ENCODE data around the gene RRAD. TPM values are rescaled to one million over a fixed set of nuclear protein-coding genes. Genes with fewer than 3 reads are reported as not detected.

Gene RRAD
- polyA plus RNA-seq, 2 donors = 93.6 to 125 TPM

DNA sequence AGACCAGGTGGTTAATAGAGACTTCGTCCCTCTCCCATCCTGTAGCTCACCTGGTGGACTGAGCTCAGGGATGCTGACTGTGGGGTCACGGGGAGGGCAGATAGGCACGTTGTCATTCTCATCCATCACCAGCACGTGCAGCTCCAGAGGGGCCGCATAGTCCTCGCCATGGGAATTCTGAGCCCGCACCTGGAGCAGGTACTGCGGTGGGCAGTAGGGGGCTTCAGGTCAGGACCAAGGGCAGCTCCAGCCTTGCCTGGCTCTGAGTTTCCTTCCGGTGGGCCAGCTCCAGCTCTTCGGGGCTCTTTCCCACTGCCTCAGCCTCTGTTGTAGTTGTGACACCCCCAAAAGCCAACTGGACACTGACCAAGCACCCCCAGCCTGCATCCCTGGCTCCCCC lies 12.3 kb downstream of the RRAD start:
- peaks cover 0 to 2% of the 10 kb centered on the region in 2 donors for H3K9me3 ChIP-seq (ENCODE audit: control insufficient read depth in 2 of 2, insufficient read depth in 1 of 2, low read depth in 1 of 2, low read length in 1 of 2)
- WGBS, 2 donors = 59 to 65% methylated on average over 10 of the region's 10 CpGs
- H3K4me1 ChIP-seq (ENCODE audit: control insufficient read depth in 2 of 2, insufficient read depth in 2 of 2, low read length in 1 of 2) = peaks cover 2 to 7% of the 10 kb centered on the region in 2 donors
- H3K4me3 ChIP-seq (ENCODE audit: low read depth in 1 of 2, low read length in 2 of 2) = no peak overlapping the region
- no peak overlapping the region for H3K27ac ChIP-seq (ENCODE audit: low read depth in 2 of 2, low read length in 1 of 2)
- no peaks in the 10 kb centered on the region for H3K27me3 ChIP-seq (ENCODE audit: control insufficient read depth in 1 of 2, insufficient read depth in 2 of 2, low read length in 2 of 2)
- no peaks in the 10 kb centered on the region for H3K36me3 ChIP-seq (ENCODE audit: control insufficient read depth in 2 of 2, insufficient read depth in 2 of 2, low read length in 1 of 2)

DNA sequence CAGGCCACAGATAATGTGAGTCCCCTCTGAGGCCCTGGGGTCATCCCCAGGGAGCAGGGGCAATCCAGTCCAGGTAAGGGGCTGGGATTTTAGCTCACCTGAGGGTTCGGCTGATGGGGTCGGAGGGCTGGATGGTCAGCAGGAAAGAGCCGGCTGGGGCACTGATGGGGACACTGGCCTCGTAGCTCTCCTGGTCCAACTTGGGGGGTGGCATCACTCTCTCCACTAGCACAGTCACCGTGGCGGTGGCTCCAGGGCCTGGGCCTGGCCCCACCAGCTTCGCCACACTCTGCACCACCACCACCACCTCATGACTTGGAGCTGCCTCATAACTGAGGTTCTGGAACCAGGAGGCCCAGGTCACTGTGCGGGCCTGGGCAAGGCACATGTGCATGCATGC lies 13.5 kb downstream of the RRAD start:
- Histone ChIP-seq H3K27me3 (ENCODE audit: control insufficient read depth in 1 of 2, insufficient read depth in 2 of 2, low read length in 2 of 2) (no peaks in the 10 kb centered on the region), H3K4me1 (ENCODE audit: control insufficient read depth in 2 of 2, insufficient read depth in 2 of 2, low read length in 1 of 2) (peaks cover 4 to 10% of the 10 kb centered on the region in 2 donors), H3K4me3 (ENCODE audit: low read depth in 1 of 2, low read length in 2 of 2) (no peak overlapping the region), H3K9me3 (ENCODE audit: control insufficient read depth in 2 of 2, insufficient read depth in 1 of 2, low read depth in 1 of 2, low read length in 1 of 2) (peaks cover 0 to 2% of the 10 kb centered on the region in 2 donors), H3K36me3 (ENCODE audit: control insufficient read depth in 2 of 2, insufficient read depth in 2 of 2, low read length in 1 of 2) (no peaks in the 10 kb centered on the region), H3K27ac (ENCODE audit: low read depth in 2 of 2, low read length in 1 of 2) (peak overlapping the region; percentile 60 to 76)
- WGBS, 2 donors = 94 to 95% methylated on average over 8 of the region's 8 CpGs

DNA sequence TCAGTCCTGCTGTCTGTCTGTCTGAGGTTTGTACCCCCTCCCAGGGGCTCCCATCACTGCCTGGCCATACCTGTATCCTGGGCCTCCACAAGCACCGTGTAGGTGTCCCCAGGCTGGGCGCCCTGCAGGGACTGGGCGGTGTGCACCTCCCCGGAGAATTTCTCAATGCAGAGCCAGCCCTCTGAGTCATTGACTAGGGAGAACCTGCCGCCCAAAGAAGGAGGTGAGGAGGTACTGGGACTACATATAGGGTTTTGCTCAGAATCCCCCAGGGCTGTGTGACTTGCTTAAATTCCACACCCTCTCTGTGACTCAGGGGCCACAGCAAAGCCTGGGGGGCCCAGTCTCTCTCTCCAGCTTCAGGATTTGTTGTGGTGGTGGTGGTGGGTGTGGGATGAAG lies 14.2 kb downstream of the RRAD start:
- peaks cover 0 to 2% of the 10 kb centered on the region in 2 donors for H3K9me3 ChIP-seq (ENCODE audit: control insufficient read depth in 2 of 2, insufficient read depth in 1 of 2, low read depth in 1 of 2, low read length in 1 of 2)
- no peak overlapping the region for H3K4me3 ChIP-seq (ENCODE audit: low read depth in 1 of 2, low read length in 2 of 2)
- H3K36me3 ChIP-seq (ENCODE audit: control insufficient read depth in 2 of 2, insufficient read depth in 2 of 2, low read length in 1 of 2) = no peaks in the 10 kb centered on the region
- no peaks in the 10 kb centered on the region for H3K27me3 ChIP-seq (ENCODE audit: control insufficient read depth in 1 of 2, insufficient read depth in 2 of 2, low read length in 2 of 2)
- H3K27ac ChIP-seq (ENCODE audit: low read depth in 2 of 2, low read length in 1 of 2) = peak overlapping the region; percentile 60 to 76
- peaks cover 4 to 10% of the 10 kb centered on the region in 2 donors for H3K4me1 ChIP-seq (ENCODE audit: control insufficient read depth in 2 of 2, insufficient read depth in 2 of 2, low read length in 1 of 2)
- 45 to 56% methylated on average over 5 of the region's 5 CpGs for WGBS, 2 donors

DNA sequence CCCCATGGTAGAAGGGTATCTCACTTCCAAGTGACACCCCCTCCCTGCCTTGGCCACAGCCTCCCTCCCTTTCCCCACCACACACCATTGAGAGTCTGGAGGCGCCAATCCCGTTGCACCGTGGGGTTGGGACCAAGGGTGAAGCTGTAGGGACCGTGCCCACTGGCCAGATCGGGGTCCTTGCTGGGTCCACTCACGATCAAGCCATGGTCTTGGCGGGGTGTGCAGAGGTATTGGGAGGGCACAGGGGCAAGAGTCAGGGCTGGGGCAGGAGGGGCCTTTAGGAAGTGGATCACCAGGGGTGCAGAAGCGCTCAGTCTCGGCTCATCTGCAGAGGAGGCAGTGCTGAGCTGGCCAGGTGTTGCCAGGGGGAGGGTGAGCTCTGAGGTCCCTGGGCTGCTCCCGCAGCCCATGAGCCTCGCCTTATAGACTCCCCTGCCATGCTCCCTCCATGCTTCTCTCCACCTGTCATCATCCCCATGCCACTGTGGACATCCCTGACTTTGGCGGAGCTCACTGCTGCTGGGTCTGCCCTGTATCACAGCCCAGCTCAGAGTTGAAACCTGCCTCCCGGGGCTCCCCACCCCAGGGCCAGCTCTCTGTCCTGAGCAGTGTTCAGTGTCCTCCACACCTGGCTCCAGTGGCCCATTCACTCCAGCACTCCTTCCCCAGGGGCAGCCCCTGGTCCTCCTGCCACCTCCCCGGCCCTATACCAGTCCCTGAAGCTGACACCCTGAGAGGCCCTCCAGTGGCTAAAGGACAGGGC lies 15.0 kb downstream of the RRAD start:
- Histone ChIP-seq H3K4me3 (ENCODE audit: low read depth in 1 of 2, low read length in 2 of 2) (no peak overlapping the region), H3K27me3 (ENCODE audit: control insufficient read depth in 1 of 2, insufficient read depth in 2 of 2, low read length in 2 of 2) (no peaks in the 10 kb centered on the region), H3K4me1 (ENCODE audit: control insufficient read depth in 2 of 2, insufficient read depth in 2 of 2, low read length in 1 of 2) (peaks cover 4 to 17% of the 10 kb centered on the region in 2 donors), H3K36me3 (ENCODE audit: control insufficient read depth in 2 of 2, insufficient read depth in 2 of 2, low read length in 1 of 2) (no peaks in the 10 kb centered on the region), H3K9me3 (ENCODE audit: control insufficient read depth in 2 of 2, insufficient read depth in 1 of 2, low read depth in 1 of 2, low read length in 1 of 2) (peaks cover 0 to 2% of the 10 kb centered on the region in 2 donors), H3K27ac (ENCODE audit: low read depth in 2 of 2, low read length in 1 of 2) (peak overlapping the region in 1 of 2 donors; percentile 18)
- 87% methylated on average over 12 to 14 of the region's 14 CpGs for WGBS, 2 donors

DNA sequence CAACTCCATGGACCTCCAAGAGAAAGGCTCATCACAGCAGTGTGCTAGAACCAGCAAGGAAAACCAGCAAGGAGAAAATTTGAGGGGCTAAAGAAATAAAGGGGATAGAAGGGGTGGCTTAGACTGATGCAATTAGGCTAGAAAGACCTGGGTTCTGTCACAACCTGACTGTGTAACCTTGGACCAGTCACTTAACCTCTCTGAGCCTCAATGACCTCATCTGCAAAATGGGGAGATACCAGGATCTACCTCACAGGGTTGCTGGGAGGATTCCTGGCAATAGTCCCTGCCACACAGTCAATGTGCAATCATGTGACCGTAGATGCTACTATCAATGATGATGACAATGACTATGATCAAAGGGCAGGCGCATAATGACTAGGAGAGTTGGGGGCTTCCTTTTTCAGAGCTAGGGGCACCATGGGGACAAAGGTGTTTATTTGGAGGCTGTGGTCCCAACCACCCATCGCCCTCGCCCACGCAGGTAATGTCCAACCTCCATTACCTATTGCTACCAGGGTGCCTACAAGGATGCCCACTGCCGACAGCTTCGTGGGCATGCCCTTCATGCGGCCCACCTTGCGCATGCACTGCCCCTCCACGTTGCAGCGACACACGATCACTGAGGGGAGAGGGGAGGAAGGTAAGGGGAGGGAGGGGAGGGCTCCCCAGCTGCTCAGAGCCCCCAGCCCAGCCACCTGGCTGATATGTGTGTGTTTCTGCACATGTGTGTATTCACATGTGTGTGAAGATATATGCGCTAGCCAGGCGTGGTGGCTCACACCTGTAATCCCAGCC lies 16.4 kb downstream of the RRAD start:
- no peaks in the 10 kb centered on the region for H3K36me3 ChIP-seq (ENCODE audit: control insufficient read depth in 2 of 2, insufficient read depth in 2 of 2, low read length in 1 of 2)
- H3K27ac ChIP-seq (ENCODE audit: low read depth in 2 of 2, low read length in 1 of 2) = no peak overlapping the region
- 93 to 95% methylated on average over 14 of the region's 14 CpGs for WGBS, 2 donors
- no peak overlapping the region for H3K4me3 ChIP-seq (ENCODE audit: low read depth in 1 of 2, low read length in 2 of 2)
- no peaks in the 10 kb centered on the region for H3K27me3 ChIP-seq (ENCODE audit: control insufficient read depth in 1 of 2, insufficient read depth in 2 of 2, low read length in 2 of 2)
- no peaks in the 10 kb centered on the region for H3K9me3 ChIP-seq (ENCODE audit: control insufficient read depth in 2 of 2, insufficient read depth in 1 of 2, low read depth in 1 of 2, low read length in 1 of 2)
- H3K4me1 ChIP-seq (ENCODE audit: control insufficient read depth in 2 of 2, insufficient read depth in 2 of 2, low read length in 1 of 2) = peaks cover 4 to 30% of the 10 kb centered on the region in 2 donors

DNA sequence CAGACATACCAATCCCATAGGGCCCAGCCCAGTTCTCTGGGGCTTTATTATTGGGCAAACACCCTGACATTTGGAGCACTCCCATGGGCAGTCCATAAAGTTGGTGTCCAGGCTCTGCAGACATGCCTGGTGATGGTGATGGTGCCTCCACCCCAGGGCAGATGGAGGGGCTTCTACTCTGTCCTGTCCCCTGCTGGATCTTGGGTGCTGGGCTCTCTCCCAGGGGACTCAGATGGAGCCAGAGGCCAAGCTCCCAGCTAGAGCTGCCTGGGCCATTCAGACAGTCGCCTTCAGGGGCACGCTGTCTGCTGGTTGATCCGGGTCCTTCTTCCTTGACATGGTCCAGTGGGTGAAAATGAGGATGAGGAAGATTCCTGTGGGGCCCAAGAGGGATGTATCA lies 17.2 kb downstream of the RRAD start:
- Histone ChIP-seq H3K9me3 (ENCODE audit: control insufficient read depth in 2 of 2, insufficient read depth in 1 of 2, low read depth in 1 of 2, low read length in 1 of 2) (no peaks in the 10 kb centered on the region), H3K4me1 (ENCODE audit: control insufficient read depth in 2 of 2, insufficient read depth in 2 of 2, low read length in 1 of 2) (peaks cover 4 to 37% of the 10 kb centered on the region in 2 donors), H3K4me3 (ENCODE audit: low read depth in 1 of 2, low read length in 2 of 2) (no peak overlapping the region), H3K27ac (ENCODE audit: low read depth in 2 of 2, low read length in 1 of 2) (no peak overlapping the region), H3K36me3 (ENCODE audit: control insufficient read depth in 2 of 2, insufficient read depth in 2 of 2, low read length in 1 of 2) (no peaks in the 10 kb centered on the region), H3K27me3 (ENCODE audit: control insufficient read depth in 1 of 2, insufficient read depth in 2 of 2, low read length in 2 of 2) (no peaks in the 10 kb centered on the region)
- WGBS, 2 donors = 85 to 87% methylated on average over 3 of the region's 3 CpGs

DNA sequence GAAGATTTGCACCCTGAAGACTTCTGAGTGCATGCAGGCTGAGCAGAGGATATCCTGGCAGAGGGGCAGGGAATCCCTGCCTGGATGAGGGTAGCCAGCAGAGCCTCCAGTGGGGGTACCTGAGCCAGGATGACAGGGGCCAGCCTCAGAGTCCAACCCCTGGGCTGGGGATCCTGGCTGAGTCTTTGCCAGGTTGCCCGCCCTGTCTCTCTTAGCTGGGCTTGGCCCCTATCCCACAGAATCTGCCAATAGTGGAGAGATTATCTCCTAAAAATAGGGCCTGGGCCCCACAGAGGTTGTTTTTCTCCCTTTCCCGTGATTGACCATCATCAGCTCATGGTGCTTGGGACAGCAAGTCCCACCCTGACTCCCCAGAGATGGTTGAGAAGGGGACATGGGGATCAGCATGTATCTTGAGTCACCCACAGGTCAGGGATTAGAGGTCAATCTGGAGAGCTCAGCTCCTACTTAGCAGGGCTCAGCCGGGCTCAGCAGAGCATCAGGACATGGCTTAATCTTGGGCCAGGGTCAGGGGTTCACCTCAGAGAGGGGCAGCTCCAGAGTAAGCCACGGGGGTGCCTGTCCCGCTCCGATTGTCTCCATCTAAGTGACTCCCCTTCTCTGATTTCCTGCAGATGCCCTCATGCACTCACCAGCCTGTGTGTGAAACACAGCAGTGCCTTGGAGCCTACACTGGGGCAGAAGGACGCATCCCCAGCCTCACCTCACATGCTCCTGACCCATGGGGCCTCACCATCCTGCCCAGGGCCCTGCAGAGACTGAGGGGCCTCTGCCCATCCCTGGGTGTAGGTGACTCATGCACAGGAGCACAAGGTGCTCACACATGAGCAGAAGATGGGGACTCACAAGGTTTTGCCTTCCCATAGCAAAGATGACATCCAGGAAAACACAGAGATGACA lies 18.2 kb downstream of the RRAD start:
- Histone ChIP-seq H3K4me3 (ENCODE audit: low read depth in 1 of 2, low read length in 2 of 2) (no peak overlapping the region), H3K36me3 (ENCODE audit: control insufficient read depth in 2 of 2, insufficient read depth in 2 of 2, low read length in 1 of 2) (no peaks in the 10 kb centered on the region), H3K27me3 (ENCODE audit: control insufficient read depth in 1 of 2, insufficient read depth in 2 of 2, low read length in 2 of 2) (no peaks in the 10 kb centered on the region), H3K9me3 (ENCODE audit: control insufficient read depth in 2 of 2, insufficient read depth in 1 of 2, low read depth in 1 of 2, low read length in 1 of 2) (no peaks in the 10 kb centered on the region), H3K27ac (ENCODE audit: low read depth in 2 of 2, low read length in 1 of 2) (peak overlapping the region in 1 of 2 donors; percentile 91), H3K4me1 (ENCODE audit: control insufficient read depth in 2 of 2, insufficient read depth in 2 of 2, low read length in 1 of 2) (peaks cover 8 to 40% of the 10 kb centered on the region in 2 donors)
- WGBS, 2 donors = 73 to 74% methylated on average over 7 of the region's 7 CpGs

DNA sequence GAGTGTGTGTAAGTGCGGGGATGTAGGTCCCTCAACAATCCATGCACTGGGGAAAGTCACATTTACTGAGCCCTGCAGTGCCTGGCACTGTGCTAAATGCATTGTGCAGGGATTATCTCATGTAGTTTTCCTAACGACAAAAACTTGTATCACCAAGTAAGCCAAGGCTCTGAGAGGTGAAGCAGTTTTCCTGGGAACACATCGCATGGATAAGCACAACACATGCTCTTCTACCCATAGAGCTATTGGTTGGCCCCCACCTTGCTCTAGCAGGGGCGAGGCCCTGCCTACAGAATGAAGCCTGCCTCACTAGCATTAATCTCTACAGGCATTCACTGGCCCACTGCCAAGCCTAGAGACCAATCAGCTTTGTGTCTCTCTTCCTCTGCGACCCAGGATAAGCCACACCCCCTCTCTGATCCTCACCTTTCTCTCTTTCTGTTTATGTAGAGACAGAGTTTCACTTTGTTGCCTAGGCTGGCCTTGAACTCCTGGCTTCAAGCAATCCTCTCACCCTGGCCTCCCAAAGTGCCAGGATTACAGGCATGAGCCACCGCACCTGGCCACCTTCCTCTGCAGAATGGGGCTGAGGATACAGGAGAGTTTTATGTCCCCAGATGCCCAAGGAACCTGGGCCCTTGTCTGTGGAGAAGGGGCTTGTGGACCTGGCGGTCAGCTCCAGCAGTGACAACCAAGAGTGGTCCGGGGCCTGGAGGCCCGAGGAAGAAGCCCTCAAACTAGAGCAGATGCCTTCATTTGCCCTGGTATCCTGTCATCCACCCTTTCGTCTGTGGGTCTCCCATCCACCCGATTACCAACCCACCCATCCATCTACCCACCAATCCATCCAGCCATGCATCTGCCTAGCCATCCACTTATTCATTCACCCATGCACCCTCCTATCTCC lies 19.4 kb downstream of the RRAD start:
- H3K27me3 ChIP-seq (ENCODE audit: control insufficient read depth in 1 of 2, insufficient read depth in 2 of 2, low read length in 2 of 2) = no peaks in the 10 kb centered on the region
- WGBS, 2 donors = 67 to 68% methylated on average over 11 of the region's 11 CpGs
- H3K4me3 ChIP-seq (ENCODE audit: low read depth in 1 of 2, low read length in 2 of 2) = no peak overlapping the region
- no peaks in the 10 kb centered on the region for H3K9me3 ChIP-seq (ENCODE audit: control insufficient read depth in 2 of 2, insufficient read depth in 1 of 2, low read depth in 1 of 2, low read length in 1 of 2)
- H3K27ac ChIP-seq (ENCODE audit: low read depth in 2 of 2, low read length in 1 of 2) = peak overlapping the region; percentile 69 to 91
- H3K4me1 ChIP-seq (ENCODE audit: control insufficient read depth in 2 of 2, insufficient read depth in 2 of 2, low read length in 1 of 2) = peaks cover 9 to 48% of the 10 kb centered on the region in 2 donors
- no peaks in the 10 kb centered on the region for H3K36me3 ChIP-seq (ENCODE audit: control insufficient read depth in 2 of 2, insufficient read depth in 2 of 2, low read length in 1 of 2)
